Measurements from ENCODE around the gene KIAA1217. TPM values are rescaled to one million over a fixed set of nuclear protein-coding genes. Genes with fewer than 3 reads are reported as not detected.
A peak's percentile ranks its signal among the peaks of the same experiment; 100 is the strongest.

KIAA1217 gene
- total RNA-seq, 1 experiment from 2014 or later, result 7.8 TPM

DNA sequence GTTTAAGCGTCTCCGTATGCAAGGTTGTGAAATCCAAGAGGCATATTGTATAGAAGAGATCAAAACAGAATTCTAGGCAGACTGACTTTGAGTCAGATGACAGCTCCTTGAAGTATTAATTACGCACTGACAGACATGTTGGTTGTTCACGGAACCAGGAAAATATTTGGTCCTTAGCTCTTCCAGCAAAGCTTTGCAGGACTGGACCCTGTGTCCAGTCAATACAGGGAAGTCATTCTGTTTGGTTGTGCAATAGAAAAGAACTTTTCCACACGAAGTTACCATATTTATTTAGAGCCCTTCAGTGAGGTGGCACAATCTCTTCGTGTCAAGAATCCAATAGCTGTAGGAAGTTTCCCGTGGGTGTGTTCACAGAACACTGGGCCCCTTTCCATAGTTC is 309.5 kb downstream of the KIAA1217 start:
- TF ChIP-seq ZNF274 (IDR thresholded peaks at IDR 0.05; ENCODE audit: low read depth, low read length), result no peak
- TF ChIP-seq, protein P1, sequence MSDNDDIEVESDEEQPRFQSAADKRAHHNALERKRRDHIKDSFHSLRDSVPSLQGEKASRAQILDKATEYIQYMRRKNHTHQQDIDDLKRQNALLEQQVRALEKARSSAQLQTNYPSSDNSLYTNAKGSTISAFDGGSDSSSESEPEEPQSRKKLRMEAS (IDR thresholded peaks at IDR 0.05), result no peak
- no peak for TF ChIP-seq SRF (IDR thresholded peaks at IDR 0.05; ENCODE audit: low read depth)
- TF ChIP-seq EZH2phosphoT487 (IDR thresholded peaks at IDR 0.05; ENCODE audit: borderline replicate concordance), result no peak
- no peak for TF ChIP-seq YY1 (IDR thresholded peaks at IDR 0.05; ENCODE audit: extremely low read depth, insufficient replicate concordance, low read depth, low read length)
- no peak for TF ChIP-seq CBX3 (IDR thresholded peaks at IDR 0.05; ENCODE audit: low read depth)
- TF ChIP-seq POLR2AphosphoS5 (IDR thresholded peaks at IDR 0.05; ENCODE audit: low read depth, low read length), result no peak
- Histone ChIP-seq H3K9me3 (ENCODE audit: control insufficient read depth in 1 of 2, insufficient read depth in 1 of 2, low read depth in 1 of 2, low read length in 2 of 2) (no peaks in the 10 kb centered on the region), H3K27ac (ENCODE audit: low read depth, low read length) (no peak overlapping the region), H3K79me2 (ENCODE audit: insufficient read depth, low read length) (no peaks in the 10 kb centered on the region), H4K20me1 (ENCODE audit: insufficient read depth) (no peaks in the 10 kb centered on the region), H3K9me2 (ENCODE audit: insufficient read depth) (no peaks in the 10 kb centered on the region), H3K4me1 (ENCODE audit: control insufficient read depth in 1 of 2, insufficient read depth in 2 of 2, low read length in 2 of 2) (peaks cover 0 to 3% of the 10 kb centered on the region in 2 experiments; a peak in 1 of 4 replicates), H3K9ac (ENCODE audit: low read length) (no peak overlapping the region), H2AFZ (ENCODE audit: low read depth, low read length, poor library complexity, severe bottlenecking) (no peak overlapping the region), H3K36me3 (ENCODE audit: control insufficient read depth in 1 of 2, insufficient read depth in 2 of 2, low read length in 2 of 2) (no peaks in the 10 kb centered on the region), H3K4me2 (ENCODE audit: low read length) (no peak overlapping the region), H3K4me3 (replicated peaks in 1 of 2; ENCODE audit: low read depth in 1 of 2, low read length in 2 of 2) (no peak overlapping the region), H3K27me3 (ENCODE audit: insufficient read depth, low read length) (no peaks in the 10 kb centered on the region)
- DNase-seq (ENCODE audit: low read depth, low spot score), result no peak
- ChIA-PET CTCF (interaction anchor here (0.8 to 2.6 kb wide), 4 partner anchors 10 to 524 kb away, joined by 3 to 13 read pairs (median 3); no protein-coding TSS in a partner anchor), RAD21 (ENCODE audit: low non-redundant PET in 1 of 2, low total read pairs in 2 of 2, uncharacterized antibody in 2 of 2, unreplicated experiment in 2 of 2) (interaction anchor here in 1 of 2 experiments (0.6 to 0.7 kb wide), 2 partner anchors 154 to 308 kb away, joined by 3 to 4 read pairs; no protein-coding TSS in a partner anchor), POLR2A (no interaction called here)
- intact Hi-C loops (cut with micrococcal nuclease), result loop anchor here (5.0 to 10.0 kb wide), 4 partner anchors 814 to 1361 kb away; no protein-coding TSS in a partner anchor
- BruUV-seq (replicated peaks), result no TSS peak
- ATAC-seq, result no peak

DNA sequence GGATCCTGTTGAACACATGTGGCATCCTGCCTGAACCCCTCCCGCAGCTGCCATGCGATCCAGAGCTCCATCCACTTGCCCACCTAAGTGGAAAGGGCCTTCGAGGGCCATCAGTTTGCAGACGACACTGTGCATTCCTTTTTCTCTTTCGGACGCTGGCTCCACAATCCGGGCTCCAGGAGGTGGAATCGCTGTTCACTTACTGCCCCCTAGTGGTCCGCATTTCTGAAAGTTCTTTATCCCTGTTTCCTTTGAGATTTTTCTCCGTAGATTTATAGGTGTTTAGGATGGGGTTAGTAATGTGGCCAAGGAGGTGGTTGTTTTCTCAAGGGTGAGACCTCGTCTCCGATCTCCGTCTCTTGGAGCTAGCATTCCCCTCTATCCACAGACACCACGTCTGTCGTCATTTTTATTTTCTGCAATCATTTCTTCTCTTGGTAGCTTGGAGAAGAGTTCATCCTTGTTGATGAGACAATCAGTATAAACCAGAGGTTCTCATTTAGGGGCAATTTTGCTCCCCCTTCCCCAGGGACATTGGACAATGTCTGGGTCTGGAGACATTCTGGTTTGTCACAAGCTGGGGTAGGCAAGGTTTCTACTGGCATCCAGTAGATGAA is 310.2 kb downstream of the KIAA1217 start:
- BruUV-seq (replicated peaks), result no TSS peak
- H4K20me1 ChIP-seq (ENCODE audit: insufficient read depth), result no peaks in the 10 kb centered on the region
- peak; percentile 86 for ATAC-seq
- H3K9ac ChIP-seq (ENCODE audit: low read length), result no peak overlapping the region
- peak; percentile 23 for DNase-seq (ENCODE audit: low read depth, low spot score)
- H2AFZ ChIP-seq (ENCODE audit: low read depth, low read length, poor library complexity, severe bottlenecking), result no peak overlapping the region
- TF ChIP-seq POLR2AphosphoS5 (IDR thresholded peaks at IDR 0.05; ENCODE audit: low read depth, low read length), result no peak
- no peak for TF ChIP-seq SRF (IDR thresholded peaks at IDR 0.05; ENCODE audit: low read depth)
- TF ChIP-seq FOSL1 (IDR thresholded peaks at IDR 0.05; ENCODE audit: low read depth), result no peak
- no peak for TF ChIP-seq EZH2 (IDR thresholded peaks at IDR 0.05)
- TF ChIP-seq CBX3 (IDR thresholded peaks at IDR 0.05; ENCODE audit: low read depth), result no peak
- TF ChIP-seq ZFX (IDR thresholded peaks at IDR 0.05), result no peak
- peak; percentile 80 for TF ChIP-seq RAD21 (IDR thresholded peaks at IDR 0.05; ENCODE audit: low read depth)
- no peak for TF ChIP-seq POLR2A (IDR thresholded peaks at IDR 0.05; ENCODE audit: borderline replicate concordance, extremely low read depth, insufficient read depth, insufficient read length)
- no peak for TF ChIP-seq EGR1 (IDR thresholded peaks at IDR 0.05; ENCODE audit: low read depth)
- TF ChIP-seq, protein P2, sequence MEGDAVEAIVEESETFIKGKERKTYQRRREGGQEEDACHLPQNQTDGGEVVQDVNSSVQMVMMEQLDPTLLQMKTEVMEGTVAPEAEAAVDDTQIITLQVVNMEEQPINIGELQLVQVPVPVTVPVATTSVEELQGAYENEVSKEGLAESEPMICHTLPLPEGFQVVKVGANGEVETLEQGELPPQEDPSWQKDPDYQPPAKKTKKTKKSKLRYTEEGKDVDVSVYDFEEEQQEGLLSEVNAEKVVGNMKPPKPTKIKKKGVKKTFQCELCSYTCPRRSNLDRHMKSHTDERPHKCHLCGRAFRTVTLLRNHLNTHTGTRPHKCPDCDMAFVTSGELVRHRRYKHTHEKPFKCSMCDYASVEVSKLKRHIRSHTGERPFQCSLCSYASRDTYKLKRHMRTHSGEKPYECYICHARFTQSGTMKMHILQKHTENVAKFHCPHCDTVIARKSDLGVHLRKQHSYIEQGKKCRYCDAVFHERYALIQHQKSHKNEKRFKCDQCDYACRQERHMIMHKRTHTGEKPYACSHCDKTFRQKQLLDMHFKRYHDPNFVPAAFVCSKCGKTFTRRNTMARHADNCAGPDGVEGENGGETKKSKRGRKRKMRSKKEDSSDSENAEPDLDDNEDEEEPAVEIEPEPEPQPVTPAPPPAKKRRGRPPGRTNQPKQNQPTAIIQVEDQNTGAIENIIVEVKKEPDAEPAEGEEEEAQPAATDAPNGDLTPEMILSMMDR (IDR thresholded peaks at IDR 0.05 in 2 of 3, conservative IDR thresholded peaks at IDR 0.05 in 1 of 3; ENCODE audit: borderline replicate concordance in 1 of 3, insufficient read depth in 1 of 3, low read depth in 2 of 3, low read length in 2 of 3), result peak; percentile 53 to 84 (median 73); a peak in 5 of 6 replicates
- no peak for TF ChIP-seq TCF7L2 (IDR thresholded peaks at IDR 0.05; ENCODE audit: borderline replicate concordance, extremely low read depth, insufficient read depth, insufficient read length)
- TF ChIP-seq ZNF274 (IDR thresholded peaks at IDR 0.05; ENCODE audit: low read depth, low read length), result no peak
- no peak for TF ChIP-seq JUND (IDR thresholded peaks at IDR 0.05)
- no peak for TF ChIP-seq YY1 (IDR thresholded peaks at IDR 0.05; ENCODE audit: extremely low read depth, insufficient replicate concordance, low read depth, low read length)
- no peak for TF ChIP-seq EZH2phosphoT487 (IDR thresholded peaks at IDR 0.05; ENCODE audit: borderline replicate concordance)
- ChIA-PET POLR2A (no interaction called here), CTCF (interaction anchor here (0.7 to 2.6 kb wide), 5 partner anchors 9 to 524 kb away, joined by 3 to 13 read pairs (median 3); no protein-coding TSS in a partner anchor), RAD21 (ENCODE audit: low non-redundant PET in 1 of 2, low total read pairs in 2 of 2, uncharacterized antibody in 2 of 2, unreplicated experiment in 2 of 2) (no interaction called here)
- intact Hi-C loops (cut with micrococcal nuclease), result loop anchor here (1.0 to 10.0 kb wide), 5 partner anchors 525 to 1362 kb away; no protein-coding TSS in a partner anchor
- H3K9me3 ChIP-seq (ENCODE audit: control insufficient read depth in 1 of 2, insufficient read depth in 1 of 2, low read depth in 1 of 2, low read length in 2 of 2), result no peaks in the 10 kb centered on the region
- H3K4me1 ChIP-seq (ENCODE audit: control insufficient read depth in 1 of 2, insufficient read depth in 2 of 2, low read length in 2 of 2), result peaks cover 0 to 3% of the 10 kb centered on the region in 2 experiments; a peak in 1 of 4 replicates
- H3K36me3 ChIP-seq (ENCODE audit: control insufficient read depth in 1 of 2, insufficient read depth in 2 of 2, low read length in 2 of 2), result no peaks in the 10 kb centered on the region
- no peaks in the 10 kb centered on the region for H3K27me3 ChIP-seq (ENCODE audit: insufficient read depth, low read length)
- no peaks in the 10 kb centered on the region for H3K9me2 ChIP-seq (ENCODE audit: insufficient read depth)
- no peak overlapping the region for H3K4me3 ChIP-seq (replicated peaks in 1 of 2; ENCODE audit: low read depth in 1 of 2, low read length in 2 of 2)
- H3K27ac ChIP-seq (ENCODE audit: low read depth, low read length), result no peak overlapping the region
- H3K79me2 ChIP-seq (ENCODE audit: insufficient read depth, low read length), result no peaks in the 10 kb centered on the region
- H3K4me2 ChIP-seq (ENCODE audit: low read length), result peak overlapping the region; percentile 30; the same call in 1 of the 2 replicates
